Trophoblast cell (in vitro differentiated cells and primary cell): Measurements from ENCODE around the gene TOMM34.
A peak's percentile ranks its signal among the peaks of the same experiment; 100 is the strongest.

Experiments used
- DNase-seq, 2 donors: peaks; one replicate each; pipeline ENCODE4 v3.0.0-alpha.2; 2016
- H2AFZ ChIP-seq: 2 replicates; pipeline ENCODE4 v1.6.1; 2013; ENCODE audit warnings: low read length, moderate library complexity, mild to moderate bottlenecking; ENCODE audit not compliant: insufficient read depth, poor library complexity
- H2AK5ac ChIP-seq: 2 replicates; pipeline ENCODE4 v1.6.1; 2013; ENCODE audit warnings: mild to moderate bottlenecking, low read length
- H2BK120ac ChIP-seq: 2 replicates; pipeline ENCODE4 v1.6.1; 2013; ENCODE audit warnings: low read length, mild to moderate bottlenecking, moderate library complexity; ENCODE audit not compliant: insufficient read depth, poor library complexity
- H2BK12ac ChIP-seq: 2 replicates; pipeline ENCODE4 v1.6.1; 2013; ENCODE audit warnings: mild to moderate bottlenecking, low read length, moderate library complexity
- H2BK5ac ChIP-seq: 2 replicates; pipeline ENCODE4 v1.6.1; 2013; ENCODE audit warnings: low read length, low read depth, moderate library complexity, mild to moderate bottlenecking; ENCODE audit not compliant: poor library complexity
- H3K14ac ChIP-seq: 2 replicates; pipeline ENCODE4 v1.6.1; 2013; ENCODE audit warnings: mild to moderate bottlenecking, low read length
- H3K18ac ChIP-seq: 2 replicates; pipeline ENCODE4 v1.6.1; 2013; ENCODE audit warnings: mild to moderate bottlenecking, low read length
- H3K23ac ChIP-seq: 2 replicates; pipeline ENCODE4 v1.6.1; 2013; ENCODE audit warnings: low read length
- H3K27ac ChIP-seq: 2 replicates; pipeline ENCODE4 v1.5.1; 2013; ENCODE audit warnings: low read depth, mild to moderate bottlenecking, inconsistent platforms, low read length, moderate library complexity
- H3K27me3 ChIP-seq: 2 replicates; pipeline ENCODE4 v1.6.1; 2013; ENCODE audit warnings: inconsistent platforms, mild to moderate bottlenecking, low read length, moderate library complexity; ENCODE audit not compliant: insufficient read depth
- H3K36me3 ChIP-seq, 2 experiments: 1 replicate in 1 of 2; 2 replicates in 1 of 2; pipeline ENCODE4 v1.6.1; 2013; ENCODE audit warnings: low read length in 2 of 2, mild to moderate bottlenecking in 2 of 2, moderate library complexity in 1 of 2; ENCODE audit not compliant: insufficient read depth in 2 of 2, control insufficient read depth in 1 of 2
- H3K4ac ChIP-seq: 2 replicates; pipeline ENCODE4 v1.6.1; 2013; ENCODE audit warnings: low read depth, mild to moderate bottlenecking, low read length, moderate library complexity
- H3K4me1 ChIP-seq, 2 experiments: 1 replicate in 1 of 2; 2 replicates in 1 of 2; pipeline ENCODE4 v1.6.1; 2013; ENCODE audit warnings: low read length in 2 of 2, mild to moderate bottlenecking in 2 of 2, moderate library complexity in 1 of 2; ENCODE audit not compliant: insufficient read depth in 2 of 2, control insufficient read depth in 1 of 2
- H3K4me2 ChIP-seq: 2 replicates; pipeline ENCODE4 v1.6.1; 2013; ENCODE audit warnings: inconsistent platforms, mild to moderate bottlenecking, low read length, moderate library complexity
- H3K4me3 ChIP-seq: 2 replicates; pipeline ENCODE4 v1.5.1; 2013; ENCODE audit warnings: mild to moderate bottlenecking, low read depth, low read length, inconsistent platforms
- H3K79me1 ChIP-seq: one replicate; pipeline ENCODE4 v1.6.1; 2013; ENCODE audit warnings: low read length
- H3K79me2 ChIP-seq: 2 replicates; pipeline ENCODE4 v1.6.1; 2013; ENCODE audit warnings: low read length, mild to moderate bottlenecking; ENCODE audit not compliant: control insufficient read depth, insufficient read depth, poor library complexity
- H3K9ac ChIP-seq: 2 replicates; pipeline ENCODE4 v1.6.1; 2013; ENCODE audit warnings: mild to moderate bottlenecking, low read length
- H3K9me3 ChIP-seq: 2 replicates; pipeline ENCODE4 v1.6.1; 2013; ENCODE audit warnings: low read depth, mild to moderate bottlenecking, control low read depth, inconsistent platforms, low read length; ENCODE audit not compliant: insufficient read depth
- H4K12ac ChIP-seq: 2 replicates; pipeline ENCODE4 v1.6.1; 2013; ENCODE audit warnings: low read depth, mild to moderate bottlenecking, low read length, moderate library complexity
- H4K8ac ChIP-seq: 2 replicates; pipeline ENCODE4 v1.6.1; 2013; ENCODE audit warnings: low read depth, mild to moderate bottlenecking, low read length, moderate library complexity
- H4K91ac ChIP-seq: one replicate; pipeline ENCODE4 v1.6.1; 2013; ENCODE audit warnings: low read depth, mild to moderate bottlenecking, low read length, moderate library complexity
- whole genome bisulfite sequencing: extraction: QIAGEN DNeasy Blood & Tissue Kit; methylation state at CpG from one replicate; pipeline ENCODE4 v1.1.7; 2013; ENCODE audit warnings: missing lambda C conversion rate; ENCODE audit not compliant: insufficient read length, insufficient coverage; ENCODE audit errors: extremely low coverage; 5-methylcytosine and 5-hydroxymethylcytosine counted together

Gene TOMM34

GRCh38 chr20:44941120-44941691 lies 19.0 kb downstream of the TOMM34 start:
- H2AFZ ChIP-seq: no peak overlapping the region
- no peak overlapping the region for H3K9ac ChIP-seq
- H3K14ac ChIP-seq: no peak overlapping the region
- DNase-seq: no peak
- H3K9me3 ChIP-seq: no peaks in the 10 kb centered on the region
- no peaks in the 10 kb centered on the region for H3K79me1 ChIP-seq
- H3K4ac ChIP-seq: no peak overlapping the region
- H4K8ac ChIP-seq: no peak overlapping the region
- no peak overlapping the region for H4K12ac ChIP-seq
- no CpG with 5 or more reads among the region's 7 CpGs for WGBS
- H4K91ac ChIP-seq: no peak overlapping the region
- H2BK120ac ChIP-seq: no peak overlapping the region
- H3K27ac ChIP-seq: no peak overlapping the region
- no peak overlapping the region for H3K4me2 ChIP-seq
- H3K4me3 ChIP-seq: no peak overlapping the region
- H3K4me1 ChIP-seq: no peaks in the 10 kb centered on the region
- no peak overlapping the region for H2BK12ac ChIP-seq
- no peaks in the 10 kb centered on the region for H3K79me2 ChIP-seq
- H2AK5ac ChIP-seq: no peak overlapping the region
- no peaks in the 10 kb centered on the region for H3K27me3 ChIP-seq
- peaks cover 41 to 49% of the 10 kb centered on the region in 2 experiments for H3K36me3 ChIP-seq
- H2BK5ac ChIP-seq: no peak overlapping the region
- H3K18ac ChIP-seq: no peak overlapping the region
- H3K23ac ChIP-seq: no peak overlapping the region

- Histone ChIP-seq H3K18ac (no peak overlapping the region), H4K12ac (no peak overlapping the region), H2BK120ac (no peak overlapping the region), H3K9ac (no peak overlapping the region), H2AK5ac (no peak overlapping the region), H4K91ac (no peak overlapping the region), H3K36me3 (peaks cover 41 to 50% of the 10 kb centered on the region in 2 experiments), H2BK5ac (no peak overlapping the region), H2AFZ (no peak overlapping the region), H3K4me2 (no peak overlapping the region), H4K8ac (no peak overlapping the region), H3K9me3 (no peaks in the 10 kb centered on the region), H2BK12ac (no peak overlapping the region), H3K79me1 (no peaks in the 10 kb centered on the region), H3K23ac (no peak overlapping the region), H3K79me2 (no peaks in the 10 kb centered on the region), H3K14ac (no peak overlapping the region), H3K4me1 (no peaks in the 10 kb centered on the region), H3K27me3 (no peaks in the 10 kb centered on the region), H3K4me3 (no peak overlapping the region), H3K4ac (no peak overlapping the region), H3K27ac (no peak overlapping the region)
- peak in 1 of 2 donors; percentile 7 for DNase-seq
- no CpG with 5 or more reads among the region's 9 CpGs for WGBS
Observed at GRCh38 chr20:44938637-44939036, 21.6 kb downstream of the TOMM34 start.

GRCh38 chr20:44936510-44936909 lies 23.7 kb downstream of the TOMM34 start:
- no peak overlapping the region for H3K18ac ChIP-seq
- H2BK5ac ChIP-seq: no peak overlapping the region
- H3K14ac ChIP-seq: no peak overlapping the region
- no peak overlapping the region for H3K23ac ChIP-seq
- H3K4me2 ChIP-seq: no peak overlapping the region
- H2AK5ac ChIP-seq: no peak overlapping the region
- no peak overlapping the region for H3K27ac ChIP-seq
- no peaks in the 10 kb centered on the region for H3K9me3 ChIP-seq
- no CpG with 5 or more reads among the region's 10 CpGs for WGBS
- H3K4ac ChIP-seq: no peak overlapping the region
- peaks cover 33 to 47% of the 10 kb centered on the region in 2 experiments for H3K36me3 ChIP-seq
- no peaks in the 10 kb centered on the region for H3K4me1 ChIP-seq
- H3K27me3 ChIP-seq: no peaks in the 10 kb centered on the region
- H2BK12ac ChIP-seq: no peak overlapping the region
- H3K9ac ChIP-seq: no peak overlapping the region
- no peak overlapping the region for H3K4me3 ChIP-seq
- no peaks in the 10 kb centered on the region for H3K79me1 ChIP-seq
- H2AFZ ChIP-seq: no peak overlapping the region
- H3K79me2 ChIP-seq: no peaks in the 10 kb centered on the region
- no peak overlapping the region for H4K91ac ChIP-seq
- no peak for DNase-seq
- H4K8ac ChIP-seq: no peak overlapping the region
- no peak overlapping the region for H2BK120ac ChIP-seq
- H4K12ac ChIP-seq: no peak overlapping the region

- Histone ChIP-seq H3K4me3 (no peak overlapping the region), H2BK120ac (no peak overlapping the region), H3K79me1 (no peaks in the 10 kb centered on the region), H4K12ac (no peak overlapping the region), H2AFZ (no peak overlapping the region), H2AK5ac (no peak overlapping the region), H4K8ac (no peak overlapping the region), H3K9me3 (no peaks in the 10 kb centered on the region), H3K4ac (no peak overlapping the region), H3K18ac (no peak overlapping the region), H3K27ac (no peak overlapping the region), H3K27me3 (no peaks in the 10 kb centered on the region), H3K14ac (no peak overlapping the region), H2BK12ac (no peak overlapping the region), H3K23ac (no peak overlapping the region), H3K4me2 (no peak overlapping the region), H3K9ac (no peak overlapping the region), H4K91ac (no peak overlapping the region), H3K79me2 (no peaks in the 10 kb centered on the region), H3K36me3 (peaks cover 35 to 42% of the 10 kb centered on the region in 2 experiments), H3K4me1 (no peaks in the 10 kb centered on the region), H2BK5ac (no peak overlapping the region)
- DNase-seq: no peak
- no CpG with 5 or more reads among the region's 8 CpGs for WGBS
Observed at GRCh38 chr20:44932916-44933315, 27.3 kb downstream of the TOMM34 start.
